HepG2 (cell line): ENCODE results near the gene SEC11A. TPM values are rescaled to one million over a fixed set of nuclear protein-coding genes. Genes with fewer than 3 reads are reported as not detected.

Experiments used
- HDAC2 ChIP-seq: sonication (generic); formaldehyde crosslinking; IDR thresholded peaks from 2 replicates; pipeline ENCODE4 v1.4.0; 2020; ENCODE audit warnings: missing genetic modification reagents
- KDM5A ChIP-seq: fragments of 200-600 bp; sonication (generic); IDR thresholded peaks from 2 replicates; pipeline ENCODE4 v1.7.0; 2018; ENCODE audit warnings: antibody characterized with exemption, mild to moderate bottlenecking, low read length, borderline replicate concordance
- NFKB2 ChIP-seq: sonication (generic); formaldehyde crosslinking; IDR thresholded peaks from 2 replicates; pipeline ENCODE4 v1.4.0; 2020; ENCODE audit warnings: missing genetic modification reagents, borderline replicate concordance
- PHF20 ChIP-seq: sonication (generic); formaldehyde crosslinking; IDR thresholded peaks from 2 replicates; pipeline ENCODE4 v1.5.0; 2020; ENCODE audit warnings: mild to moderate bottlenecking, missing genetic modification reagents
- PHF21A ChIP-seq: sonication (generic); formaldehyde crosslinking; IDR thresholded peaks from 2 replicates; pipeline ENCODE4 v1.5.0; 2020; ENCODE audit warnings: mild to moderate bottlenecking, missing genetic modification reagents
- RBFOX2 ChIP-seq: fragments of 200-400 bp; formaldehyde crosslinking; IDR thresholded peaks from 2 replicates; pipeline ENCODE4 v1.6.1; 2017; ENCODE audit warnings: low read depth, mild to moderate bottlenecking, low read length
- SALL1 ChIP-seq: sonication (generic); formaldehyde crosslinking; IDR thresholded peaks from 2 replicates; pipeline ENCODE4 v1.8.0; 2022; ENCODE audit warnings: mild to moderate bottlenecking, missing genetic modification reagents
- SP2 ChIP-seq: sonication (generic); formaldehyde crosslinking; IDR thresholded peaks from 2 replicates; pipeline ENCODE4 v1.5.1; 2020; ENCODE audit warnings: mild to moderate bottlenecking, missing genetic modification reagents
- STAG1 ChIP-seq: sonication (generic); formaldehyde crosslinking; IDR thresholded peaks from 2 replicates; pipeline ENCODE4 v1.4.0; 2020; ENCODE audit warnings: missing genetic modification reagents
- SUZ12 ChIP-seq: fragments of 150-350 bp; IDR thresholded peaks from 2 replicates; pipeline ENCODE4 v1.6.1; 2014; ENCODE audit warnings: low read depth, low read length
- TEAD2 ChIP-seq: sonication (generic); formaldehyde crosslinking; IDR thresholded peaks from 2 replicates; pipeline ENCODE4 v1.9.0; 2021; ENCODE audit warnings: missing genetic modification reagents
- TOE1 ChIP-seq: sonication (generic); formaldehyde crosslinking; IDR thresholded peaks from 2 replicates; pipeline ENCODE4 v1.4.0; 2020; ENCODE audit warnings: mild to moderate bottlenecking, missing genetic modification reagents
- ZBTB7B ChIP-seq: sonication (generic); formaldehyde crosslinking; IDR thresholded peaks from 2 replicates; pipeline ENCODE4 v1.4.0; 2020; ENCODE audit warnings: missing genetic modification reagents
- ZNF430 ChIP-seq: sonication (generic); formaldehyde crosslinking; IDR thresholded peaks from 2 replicates; pipeline ENCODE4 v1.9.0; 2021; ENCODE audit warnings: mild to moderate bottlenecking, missing genetic modification reagents
- ZNF446 ChIP-seq: sonication (generic); formaldehyde crosslinking; IDR thresholded peaks from 2 replicates; pipeline ENCODE4 v1.5.0; 2020; ENCODE audit warnings: mild to moderate bottlenecking, missing genetic modification reagents
- ZNF607 ChIP-seq: sonication (generic); formaldehyde crosslinking; IDR thresholded peaks from 2 replicates; pipeline ENCODE4 v1.5.1; 2020; ENCODE audit warnings: missing genetic modification reagents, mild to moderate bottlenecking, borderline replicate concordance
- ZNF703 ChIP-seq: sonication (generic); formaldehyde crosslinking; IDR thresholded peaks from 2 replicates; pipeline ENCODE4 v1.5.1; 2020; ENCODE audit warnings: missing genetic modification reagents, mild to moderate bottlenecking, moderate library complexity, borderline replicate concordance
- ZNF761 ChIP-seq: sonication (generic); formaldehyde crosslinking; conservative IDR thresholded peaks from 2 replicates; pipeline ENCODE4 v1.4.0; 2020; ENCODE audit warnings: mild to moderate bottlenecking, missing genetic modification reagents
- ZSCAN25 ChIP-seq: sonication (generic); formaldehyde crosslinking; IDR thresholded peaks from 2 replicates; pipeline ENCODE4 v1.8.0; 2022; ENCODE audit warnings: mild to moderate bottlenecking, missing genetic modification reagents
- ZUFSP ChIP-seq: sonication (generic); formaldehyde crosslinking; IDR thresholded peaks from 2 replicates; pipeline ENCODE4 v1.9.0; 2021; ENCODE audit warnings: missing genetic modification reagents, mild to moderate bottlenecking, borderline replicate concordance
- polyA plus RNA-seq, 8 experiments: library from polyadenylated mRNA; depleted of rRNA in 3 of 8; stranded (reverse) in 7 of 8; unstranded in 1 of 8; fragments of >200 nt; fragmentation: Illumina TruSeq in 4 of 8; extraction: Trizol in 4 of 8; gene quantifications; 2 replicates each; pipeline versions ENCODE4 v1.2.1 to v1.2.3, GENCODE V29; 2011 to 2016; ENCODE audit warnings: low read depth in 4 of 8, missing spikeins in 1 of 8, mixed read lengths in 1 of 8; ENCODE audit not compliant: insufficient read depth in 1 of 8
- total RNA-seq, 5 experiments: library from RNA; depleted of rRNA; stranded (reverse); fragments of >200 nt; fragmentation: Illumina TruSeq; extraction: Trizol; gene quantifications; 2 replicates each; pipeline ENCODE4 v1.2.3, GENCODE V29; 2016; ENCODE audit warnings: low read depth in 1 of 5
- TF ChIP-seq, protein P1 (sequence below): sonication (generic); formaldehyde crosslinking; IDR thresholded peaks from 2 replicates; pipeline ENCODE4 v1.5.0; 2020; ENCODE audit warnings: mild to moderate bottlenecking, missing genetic modification reagents
- TF ChIP-seq, protein P2 (sequence below): sonication (generic); formaldehyde crosslinking; IDR thresholded peaks from 2 replicates; pipeline ENCODE4 v1.8.1; 2023; ENCODE audit warnings: mild to moderate bottlenecking, moderate library complexity, missing genetic modification reagents
- TF ChIP-seq, protein P3 (sequence below): sonication (generic); formaldehyde crosslinking; IDR thresholded peaks from 2 replicates; pipeline ENCODE4 v1.4.0; 2020; ENCODE audit warnings: mild to moderate bottlenecking, missing genetic modification reagents

SEC11A gene
- total and polyA plus RNA-seq, 2 of the 13 experiments (the other 11 are each of a cell fraction or from before 2014, with no cell fraction given): 141 to 230 TPM

DNA sequence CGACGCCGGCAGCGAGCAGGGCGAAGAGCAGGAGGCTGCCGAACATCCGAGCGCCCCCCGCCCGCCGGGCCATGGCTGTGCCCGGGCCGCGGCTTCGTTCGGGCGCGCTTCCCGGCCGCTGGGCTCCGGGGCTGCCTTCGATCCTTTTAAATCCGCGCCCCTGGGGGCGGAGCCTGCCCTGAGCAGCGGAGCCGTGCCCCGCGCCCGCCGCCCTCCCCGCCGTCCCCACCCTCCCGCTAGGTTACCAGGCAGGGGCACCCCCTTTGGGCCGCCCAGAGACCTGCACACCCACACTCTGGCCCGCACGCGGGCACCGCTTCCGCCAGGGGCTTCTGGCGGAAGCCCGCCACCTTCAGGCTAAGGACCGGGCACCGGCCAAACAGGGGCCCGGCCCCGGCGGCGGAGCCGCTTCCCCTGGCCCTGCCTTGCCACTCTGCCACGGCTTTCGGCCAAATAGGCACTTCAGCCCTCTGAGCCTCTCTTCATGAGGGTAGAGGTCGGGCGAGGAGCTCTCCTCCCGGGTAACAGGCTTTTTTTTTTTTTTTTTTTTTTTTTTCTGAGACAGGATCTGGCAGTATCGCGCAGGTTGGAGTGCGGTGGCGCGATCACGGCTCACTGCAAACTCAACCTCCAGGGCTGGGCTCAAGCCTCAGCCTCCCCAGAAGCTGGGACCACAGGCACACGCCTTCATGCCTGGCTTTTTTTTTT lies 57.7 kb downstream of the SEC11A start, which contains the start of gene NMB (continued):
- TF ChIP-seq, protein P1, sequence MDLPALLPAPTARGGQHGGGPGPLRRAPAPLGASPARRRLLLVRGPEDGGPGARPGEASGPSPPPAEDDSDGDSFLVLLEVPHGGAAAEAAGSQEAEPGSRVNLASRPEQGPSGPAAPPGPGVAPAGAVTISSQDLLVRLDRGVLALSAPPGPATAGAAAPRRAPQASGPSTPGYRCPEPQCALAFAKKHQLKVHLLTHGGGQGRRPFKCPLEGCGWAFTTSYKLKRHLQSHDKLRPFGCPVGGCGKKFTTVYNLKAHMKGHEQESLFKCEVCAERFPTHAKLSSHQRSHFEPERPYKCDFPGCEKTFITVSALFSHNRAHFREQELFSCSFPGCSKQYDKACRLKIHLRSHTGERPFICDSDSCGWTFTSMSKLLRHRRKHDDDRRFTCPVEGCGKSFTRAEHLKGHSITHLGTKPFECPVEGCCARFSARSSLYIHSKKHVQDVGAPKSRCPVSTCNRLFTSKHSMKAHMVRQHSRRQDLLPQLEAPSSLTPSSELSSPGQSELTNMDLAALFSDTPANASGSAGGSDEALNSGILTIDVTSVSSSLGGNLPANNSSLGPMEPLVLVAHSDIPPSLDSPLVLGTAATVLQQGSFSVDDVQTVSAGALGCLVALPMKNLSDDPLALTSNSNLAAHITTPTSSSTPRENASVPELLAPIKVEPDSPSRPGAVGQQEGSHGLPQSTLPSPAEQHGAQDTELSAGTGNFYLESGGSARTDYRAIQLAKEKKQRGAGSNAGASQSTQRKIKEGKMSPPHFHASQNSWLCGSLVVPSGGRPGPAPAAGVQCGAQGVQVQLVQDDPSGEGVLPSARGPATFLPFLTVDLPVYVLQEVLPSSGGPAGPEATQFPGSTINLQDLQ (CRISPR knock-in tag): 0 out of 2 replicates have a peak, but pooled peaks have one; percentile 18
- TF ChIP-seq STAG1 (CRISPR knock-in tag): peak; percentile 52
- 0 out of 2 replicates have a peak, but pooled peaks have one; percentile 5 for TF ChIP-seq ZNF430 (CRISPR knock-in tag)
- TF ChIP-seq RBFOX2: peak; percentile 67
- peak; percentile 41; the same call in 1 of the 2 replicates for TF ChIP-seq KDM5A
- no peak for TF ChIP-seq ZNF703 (CRISPR knock-in tag)
- TF ChIP-seq TEAD2: no peak
- TF ChIP-seq SUZ12: no peak
- no peak; the same call in 1 of the 2 replicates for TF ChIP-seq ZNF761 (CRISPR knock-in tag)
- 0 out of 2 replicates have a peak, but pooled peaks have one; percentile 42 for TF ChIP-seq ZNF607 (CRISPR knock-in tag)
- TF ChIP-seq ZSCAN25 (CRISPR knock-in tag): no peak
- TF ChIP-seq ZNF446 (CRISPR knock-in tag): 0 out of 2 replicates have a peak, but pooled peaks have one; percentile 56
- no peak for TF ChIP-seq TOE1
- TF ChIP-seq ZBTB7B (CRISPR knock-in tag): no peak
- no peak for TF ChIP-seq SP2
- TF ChIP-seq NFKB2 (CRISPR knock-in tag): no peak; the same call in 1 of the 2 replicates
- TF ChIP-seq, protein P2, sequence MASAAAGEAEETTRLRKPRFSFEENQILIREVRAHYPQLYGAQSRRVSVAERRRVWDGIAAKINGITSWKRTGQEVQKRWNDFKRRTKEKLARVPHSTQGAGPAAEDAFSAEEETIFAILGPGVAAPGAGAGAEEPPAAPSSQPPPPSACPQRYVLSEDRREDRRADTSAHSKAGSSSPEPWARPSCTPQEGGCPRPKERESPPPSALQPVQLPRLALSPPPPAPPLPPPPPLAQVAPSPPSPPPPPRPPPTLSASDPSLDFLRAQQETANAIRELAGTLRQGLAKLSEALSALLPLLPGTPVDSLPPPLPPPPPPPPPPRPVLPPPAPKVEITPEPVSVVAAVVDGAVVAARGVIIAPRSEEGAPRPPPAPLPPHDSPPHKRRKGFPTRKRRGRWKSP (CRISPR knock-in tag): no peak
- TF ChIP-seq ZUFSP (CRISPR knock-in tag): no peak
- no peak; the same call in 1 of the 2 replicates for TF ChIP-seq SALL1 (CRISPR knock-in tag)
- peak; percentile 40; the same call in 1 of the 2 replicates for TF ChIP-seq PHF20
- TF ChIP-seq, protein P3, sequence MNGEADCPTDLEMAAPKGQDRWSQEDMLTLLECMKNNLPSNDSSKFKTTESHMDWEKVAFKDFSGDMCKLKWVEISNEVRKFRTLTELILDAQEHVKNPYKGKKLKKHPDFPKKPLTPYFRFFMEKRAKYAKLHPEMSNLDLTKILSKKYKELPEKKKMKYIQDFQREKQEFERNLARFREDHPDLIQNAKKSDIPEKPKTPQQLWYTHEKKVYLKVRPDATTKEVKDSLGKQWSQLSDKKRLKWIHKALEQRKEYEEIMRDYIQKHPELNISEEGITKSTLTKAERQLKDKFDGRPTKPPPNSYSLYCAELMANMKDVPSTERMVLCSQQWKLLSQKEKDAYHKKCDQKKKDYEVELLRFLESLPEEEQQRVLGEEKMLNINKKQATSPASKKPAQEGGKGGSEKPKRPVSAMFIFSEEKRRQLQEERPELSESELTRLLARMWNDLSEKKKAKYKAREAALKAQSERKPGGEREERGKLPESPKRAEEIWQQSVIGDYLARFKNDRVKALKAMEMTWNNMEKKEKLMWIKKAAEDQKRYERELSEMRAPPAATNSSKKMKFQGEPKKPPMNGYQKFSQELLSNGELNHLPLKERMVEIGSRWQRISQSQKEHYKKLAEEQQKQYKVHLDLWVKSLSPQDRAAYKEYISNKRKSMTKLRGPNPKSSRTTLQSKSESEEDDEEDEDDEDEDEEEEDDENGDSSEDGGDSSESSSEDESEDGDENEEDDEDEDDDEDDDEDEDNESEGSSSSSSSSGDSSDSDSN (CRISPR knock-in tag): peak; percentile 41
- TF ChIP-seq HDAC2: no peak
- TF ChIP-seq PHF21A: peak; percentile 59
